GM18507 (cell line): ENCODE measurements around the gene TMEM88.
A peak's percentile ranks its signal among the peaks of the same experiment; 100 is the strongest.
"Not testable (repeated sequence)": the region's sequence is repeated elsewhere in the genome, so short reads cannot be mapped to it uniquely, and the experiment has no call there.

Source experiments
- DNase-seq: peaks from one replicate; pipeline ENCODE4 v3.0.0; 2011; ENCODE audit warnings: low read depth; ENCODE audit not compliant: insufficient read length; ENCODE audit errors: extremely low spot score
- FAIRE-seq: peaks from 2 replicates; lab custom pipeline; 2011; peaks lifted over from hg19 to GRCh38; lab: Jason Lieb, UNC

Gene TMEM88

GRCh38 chr17:7853691-7854038 lies 1.2 kb upstream of the TMEM88 start:
- no peak for FAIRE-seq

GRCh38 chr17:7854078-7854777 lies 638 bp upstream of the TMEM88 start:
- FAIRE-seq (no peak), DNase-seq (no peak)

More at GRCh38 chr17:7853691-7854038, 1.2 kb upstream of the TMEM88 start:
- no peak for DNase-seq

- FAIRE-seq (no peak), DNase-seq (no peak)
Measured at GRCh38 chr17:7855660-7856010, 769 bp downstream of the TMEM88 start.

GRCh38 chr17:7856011-7856810 lies 1.3 kb downstream of the TMEM88 start:
- FAIRE-seq: peak; percentile 42
- DNase-seq: no peak

GRCh38 chr17:7856811-7857712 lies 2.2 kb downstream of the TMEM88 start, which contains the start of gene NAA38:
Gene NAA38 (minus strand): TSS chr17:7857559. CDS start chr17:7857463, 96 bp downstream.
- peak; percentile 100 for FAIRE-seq
- DNase-seq: peak; percentile 87

GRCh38 chr17:7857713-7858521 lies 3.1 kb downstream of the TMEM88 start, which contains the start of gene CYB5D1:
Gene CYB5D1 (plus strand): TSS chr17:7858003. CDS start chr17:7858135, 132 bp downstream.
- FAIRE-seq: no peak

GRCh38 chr17:7858522-7858810 lies 3.6 kb downstream of the TMEM88 start:
- peak; percentile 9 for FAIRE-seq
- no peak for DNase-seq

More at GRCh38 chr17:7857713-7858521, 3.1 kb downstream of the TMEM88 start, which contains the start of gene CYB5D1:
- no peak for DNase-seq

GRCh38 chr17:7859028-7859427 lies 4.2 kb downstream of the TMEM88 start:
- DNase-seq (no peak), FAIRE-seq (no peak)

GRCh38 chr17:7862692-7863437 lies 8.0 kb downstream of the TMEM88 start:
- FAIRE-seq: peak; percentile 60
- no peak for DNase-seq

GRCh38 chr17:7864384-7864783 lies 9.5 kb downstream of the TMEM88 start:
- FAIRE-seq: not testable (repeated sequence)

GRCh38 chr17:7864995-7865650 lies 10.3 kb downstream of the TMEM88 start:
- no peak for FAIRE-seq
- no peak for DNase-seq

More at GRCh38 chr17:7864384-7864783, 9.5 kb downstream of the TMEM88 start:
- DNase-seq: not testable (repeated sequence)

- DNase-seq (no peak), FAIRE-seq (no peak)
Measured at GRCh38 chr17:7867881-7868329, 13.0 kb downstream of the TMEM88 start.

- no peak for DNase-seq
- no peak for FAIRE-seq
Measured at GRCh38 chr17:7873051-7873450, 18.2 kb downstream of the TMEM88 start.

- FAIRE-seq: no peak
Measured at GRCh38 chr17:7875804-7876370, 21.0 kb downstream of the TMEM88 start.

GRCh38 chr17:7878234-7878633 lies 23.4 kb downstream of the TMEM88 start:
- DNase-seq: no peak
- no peak for FAIRE-seq

More at GRCh38 chr17:7875804-7876370, 21.0 kb downstream of the TMEM88 start:
- DNase-seq: no peak

GRCh38 chr17:7880076-7880868 lies 25.4 kb downstream of the TMEM88 start:
- FAIRE-seq: peak; percentile 78
- DNase-seq: no peak
